NCI-H2227 treated with DMSO at 0.1 percent for 48 hours (cell line): ENCODE data around the gene PMIS2.

Source experiments
- DNase-seq: peaks from one replicate; lab custom pipeline; 2025; lab: John Stamatoyannopoulos, UW

Gene PMIS2

GRCh38 chr19:35629332-35629633, 43.3 kb downstream of the PMIS2 start:
- no peak for DNase-seq

- no peak for DNase-seq
Measured at GRCh38 chr19:35633727-35634440, 47.9 kb downstream of the PMIS2 start.

- no peak for DNase-seq
Measured at GRCh38 chr19:35636651-35637050, 50.7 kb downstream of the PMIS2 start.
